HEK293 (cell line): ENCODE measurements around the gene CCDC142.

ENCODE experiments used
- CTCF ChIA-PET: fragments of 350-600 bp; formaldehyde crosslinking; extraction: SDS; loops from one replicate; lab custom pipeline; 2021; ENCODE audit warnings: antibody characterized with exemption; lab: Yijun Ruan, JAX
- POLR2A ChIA-PET: fragments of 300-600 bp; formaldehyde crosslinking; extraction: SDS; loops from one replicate; lab custom pipeline; 2020; ENCODE audit warnings: antibody characterized with exemption, inconsistent platforms; lab: Yijun Ruan, JAX
- H3K27ac ChIP-seq: fragments of 200-500 bp; sonication (Bioruptor generic); 2 replicates; pipeline ENCODE4 v1.5.1; 2014; ENCODE audit warnings: low read depth, low read length, control low read depth, inconsistent platforms; ENCODE audit errors: extremely low read depth
- H3K36me3 ChIP-seq, 2 experiments: fragments of 200-500 bp in 1 of 2; sonication (Bioruptor generic) in 1 of 2; 1 replicate in 1 of 2; 2 replicates in 1 of 2; pipeline ENCODE4 v1.5.1; 2014 to 2017; ENCODE audit warnings: inconsistent platforms in 2 of 2, low read length in 2 of 2; ENCODE audit not compliant: control insufficient read depth in 2 of 2, insufficient read depth in 1 of 2
- H3K4me1 ChIP-seq: fragments of 200-500 bp; sonication (Bioruptor generic); 2 replicates; pipeline ENCODE4 v1.5.1; 2014; ENCODE audit warnings: mild to moderate bottlenecking, low read length, inconsistent platforms; ENCODE audit not compliant: control insufficient read depth, insufficient read depth
- H3K4me3 ChIP-seq: 2 replicates; pipeline ENCODE4 v1.5.1; 2011; ENCODE audit warnings: low read depth, mild to moderate bottlenecking, control low read depth, low read length, moderate library complexity
- H3K9me3 ChIP-seq: fragments of 200-500 bp; sonication (Bioruptor generic); 2 replicates; pipeline ENCODE4 v1.5.1; 2014; ENCODE audit warnings: low read depth, low read length, inconsistent platforms; ENCODE audit not compliant: control insufficient read depth, insufficient read depth
- EGR2 ChIP-seq: fragments of 450-650 bp; formaldehyde crosslinking; IDR thresholded peaks from 2 replicates; pipeline ENCODE4 v1.5.1; 2016; ENCODE audit warnings: low read depth, missing biosample characterization, missing genetic modification characterization
- GFI1B ChIP-seq: fragments of 450-650 bp; formaldehyde crosslinking; IDR thresholded peaks from 2 replicates; pipeline ENCODE4 v1.5.1; 2016; ENCODE audit warnings: missing biosample characterization, missing genetic modification characterization
- SCRT1 ChIP-seq: fragments of 450-650 bp; formaldehyde crosslinking; IDR thresholded peaks from 2 replicates; pipeline ENCODE4 v1.5.1; 2016; ENCODE audit warnings: missing biosample characterization, missing genetic modification characterization, borderline replicate concordance
- SCRT2 ChIP-seq: fragments of 450-650 bp; formaldehyde crosslinking; IDR thresholded peaks from 2 replicates; pipeline ENCODE4 v1.5.1; 2016; ENCODE audit warnings: missing biosample characterization, missing genetic modification characterization
- SP7 ChIP-seq: fragments of 450-650 bp; formaldehyde crosslinking; IDR thresholded peaks from 2 replicates; pipeline ENCODE4 v1.5.1; 2016; ENCODE audit warnings: missing biosample characterization, missing genetic modification characterization
- ZFHX2 ChIP-seq: fragments of 450-650 bp; formaldehyde crosslinking; conservative IDR thresholded peaks from 2 replicates; pipeline ENCODE4 v1.5.1; 2016; ENCODE audit warnings: missing biosample characterization, missing genetic modification characterization
- ZFP69B ChIP-seq: fragments of 450-650 bp; formaldehyde crosslinking; IDR thresholded peaks from 2 replicates; pipeline ENCODE4 v1.5.1; 2016; ENCODE audit warnings: missing biosample characterization, missing genetic modification characterization
- ZNF626 ChIP-seq: fragments of 450-650 bp; sonication (Bioruptor Pico); formaldehyde crosslinking; IDR thresholded peaks from 2 replicates; pipeline ENCODE4 v1.5.1; 2018; ENCODE audit warnings: missing biosample characterization, missing genetic modification characterization, inconsistent platforms
- ZNF639 ChIP-seq: fragments of 450-650 bp; formaldehyde crosslinking; IDR thresholded peaks from 2 replicates; pipeline ENCODE4 v1.5.1; 2016; ENCODE audit warnings: missing biosample characterization, missing genetic modification characterization
- ZNF701 ChIP-seq: fragments of 450-650 bp; formaldehyde crosslinking; IDR thresholded peaks from 2 replicates; pipeline ENCODE4 v1.5.1; 2016; ENCODE audit warnings: missing biosample characterization, missing genetic modification characterization
- ZNF776 ChIP-seq: fragments of 450-650 bp; formaldehyde crosslinking; IDR thresholded peaks from 2 replicates; pipeline ENCODE4 v1.5.0; 2017; ENCODE audit warnings: missing biosample characterization, missing genetic modification characterization, borderline replicate concordance
- ZNF785 ChIP-seq: fragments of 450-650 bp; formaldehyde crosslinking; IDR thresholded peaks from 2 replicates; pipeline ENCODE4 v1.5.1; 2016; ENCODE audit warnings: missing biosample characterization, missing genetic modification characterization
- TF ChIP-seq, protein P1 (sequence below): fragments of 450-650 bp; formaldehyde crosslinking; IDR thresholded peaks from 2 replicates; pipeline ENCODE4 v1.5.1; 2016; ENCODE audit warnings: missing biosample characterization, missing genetic modification characterization, borderline replicate concordance
- TF ChIP-seq, protein P2 (sequence below): fragments of 450-650 bp; formaldehyde crosslinking; IDR thresholded peaks from 2 replicates; pipeline ENCODE4 v1.5.1; 2016; ENCODE audit warnings: missing biosample characterization, missing genetic modification characterization, low read depth

Gene CCDC142

DNA sequence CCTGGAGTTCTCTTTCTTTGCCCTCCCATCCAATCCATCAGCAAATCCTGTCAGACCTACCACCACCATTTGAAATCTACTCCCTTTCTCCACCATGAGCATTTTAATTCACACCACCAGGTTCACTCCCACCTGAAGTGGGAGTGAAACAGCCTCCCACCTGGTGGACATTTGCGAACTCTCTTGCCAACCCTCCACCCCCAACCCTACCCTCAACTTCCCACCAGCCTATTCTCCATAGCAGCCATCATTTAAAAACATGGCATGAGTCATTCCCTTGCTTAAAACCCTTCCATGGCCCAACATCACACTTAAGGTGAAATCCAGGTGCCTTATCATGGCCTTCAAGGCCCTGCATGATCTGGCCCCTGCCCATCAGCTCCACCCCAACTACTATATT, 44.5 kb downstream of the CCDC142 start:
- Histone ChIP-seq H3K4me1 (no peaks in the 10 kb centered on the region; the same call in 1 of the 2 replicates), H3K36me3 (peaks cover 0 to 42% of the 10 kb centered on the region in 2 experiments; a peak in 2 of 3 replicates), H3K4me3 (no peak overlapping the region), H3K27ac (no peak overlapping the region), H3K9me3 (no peaks in the 10 kb centered on the region)
- ChIA-PET CTCF (interaction anchor here (0.6 to 2.5 kb wide), 2 partner anchors 12 to 36 kb away, joined by 3 to 6 read pairs; no protein-coding TSS in a partner anchor), POLR2A (interaction anchor here (0.9 kb wide), 1 partner anchor 17 kb away, joined by 3 read pairs; the partner anchor contains the start of gene INO80B)
- TF ChIP-seq ZFHX2 (peak; percentile 81), ZNF785 (tag by site-specific recombination) (no peak), GFI1B (tag by site-specific recombination) (no peak), ZNF701 (tag by site-specific recombination) (no peak), EGR2 (peak; percentile 88), ZNF626 (no peak), ZFP69B (tag by site-specific recombination) (no peak), SCRT1 (tag by site-specific recombination) (no peak), SP7 (tag by site-specific recombination) (no peak), ZNF639 (no peak)
- TF ChIP-seq, protein P1, sequence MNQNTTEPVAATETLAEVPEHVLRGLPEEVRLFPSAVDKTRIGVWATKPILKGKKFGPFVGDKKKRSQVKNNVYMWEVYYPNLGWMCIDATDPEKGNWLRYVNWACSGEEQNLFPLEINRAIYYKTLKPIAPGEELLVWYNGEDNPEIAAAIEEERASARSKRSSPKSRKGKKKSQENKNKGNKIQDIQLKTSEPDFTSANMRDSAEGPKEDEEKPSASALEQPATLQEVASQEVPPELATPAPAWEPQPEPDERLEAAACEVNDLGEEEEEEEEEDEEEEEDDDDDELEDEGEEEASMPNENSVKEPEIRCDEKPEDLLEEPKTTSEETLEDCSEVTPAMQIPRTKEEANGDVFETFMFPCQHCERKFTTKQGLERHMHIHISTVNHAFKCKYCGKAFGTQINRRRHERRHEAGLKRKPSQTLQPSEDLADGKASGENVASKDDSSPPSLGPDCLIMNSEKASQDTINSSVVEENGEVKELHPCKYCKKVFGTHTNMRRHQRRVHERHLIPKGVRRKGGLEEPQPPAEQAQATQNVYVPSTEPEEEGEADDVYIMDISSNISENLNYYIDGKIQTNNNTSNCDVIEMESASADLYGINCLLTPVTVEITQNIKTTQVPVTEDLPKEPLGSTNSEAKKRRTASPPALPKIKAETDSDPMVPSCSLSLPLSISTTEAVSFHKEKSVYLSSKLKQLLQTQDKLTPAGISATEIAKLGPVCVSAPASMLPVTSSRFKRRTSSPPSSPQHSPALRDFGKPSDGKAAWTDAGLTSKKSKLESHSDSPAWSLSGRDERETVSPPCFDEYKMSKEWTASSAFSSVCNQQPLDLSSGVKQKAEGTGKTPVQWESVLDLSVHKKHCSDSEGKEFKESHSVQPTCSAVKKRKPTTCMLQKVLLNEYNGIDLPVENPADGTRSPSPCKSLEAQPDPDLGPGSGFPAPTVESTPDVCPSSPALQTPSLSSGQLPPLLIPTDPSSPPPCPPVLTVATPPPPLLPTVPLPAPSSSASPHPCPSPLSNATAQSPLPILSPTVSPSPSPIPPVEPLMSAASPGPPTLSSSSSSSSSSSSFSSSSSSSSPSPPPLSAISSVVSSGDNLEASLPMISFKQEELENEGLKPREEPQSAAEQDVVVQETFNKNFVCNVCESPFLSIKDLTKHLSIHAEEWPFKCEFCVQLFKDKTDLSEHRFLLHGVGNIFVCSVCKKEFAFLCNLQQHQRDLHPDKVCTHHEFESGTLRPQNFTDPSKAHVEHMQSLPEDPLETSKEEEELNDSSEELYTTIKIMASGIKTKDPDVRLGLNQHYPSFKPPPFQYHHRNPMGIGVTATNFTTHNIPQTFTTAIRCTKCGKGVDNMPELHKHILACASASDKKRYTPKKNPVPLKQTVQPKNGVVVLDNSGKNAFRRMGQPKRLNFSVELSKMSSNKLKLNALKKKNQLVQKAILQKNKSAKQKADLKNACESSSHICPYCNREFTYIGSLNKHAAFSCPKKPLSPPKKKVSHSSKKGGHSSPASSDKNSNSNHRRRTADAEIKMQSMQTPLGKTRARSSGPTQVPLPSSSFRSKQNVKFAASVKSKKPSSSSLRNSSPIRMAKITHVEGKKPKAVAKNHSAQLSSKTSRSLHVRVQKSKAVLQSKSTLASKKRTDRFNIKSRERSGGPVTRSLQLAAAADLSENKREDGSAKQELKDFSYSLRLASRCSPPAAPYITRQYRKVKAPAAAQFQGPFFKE: no peak
- TF ChIP-seq, protein P2, sequence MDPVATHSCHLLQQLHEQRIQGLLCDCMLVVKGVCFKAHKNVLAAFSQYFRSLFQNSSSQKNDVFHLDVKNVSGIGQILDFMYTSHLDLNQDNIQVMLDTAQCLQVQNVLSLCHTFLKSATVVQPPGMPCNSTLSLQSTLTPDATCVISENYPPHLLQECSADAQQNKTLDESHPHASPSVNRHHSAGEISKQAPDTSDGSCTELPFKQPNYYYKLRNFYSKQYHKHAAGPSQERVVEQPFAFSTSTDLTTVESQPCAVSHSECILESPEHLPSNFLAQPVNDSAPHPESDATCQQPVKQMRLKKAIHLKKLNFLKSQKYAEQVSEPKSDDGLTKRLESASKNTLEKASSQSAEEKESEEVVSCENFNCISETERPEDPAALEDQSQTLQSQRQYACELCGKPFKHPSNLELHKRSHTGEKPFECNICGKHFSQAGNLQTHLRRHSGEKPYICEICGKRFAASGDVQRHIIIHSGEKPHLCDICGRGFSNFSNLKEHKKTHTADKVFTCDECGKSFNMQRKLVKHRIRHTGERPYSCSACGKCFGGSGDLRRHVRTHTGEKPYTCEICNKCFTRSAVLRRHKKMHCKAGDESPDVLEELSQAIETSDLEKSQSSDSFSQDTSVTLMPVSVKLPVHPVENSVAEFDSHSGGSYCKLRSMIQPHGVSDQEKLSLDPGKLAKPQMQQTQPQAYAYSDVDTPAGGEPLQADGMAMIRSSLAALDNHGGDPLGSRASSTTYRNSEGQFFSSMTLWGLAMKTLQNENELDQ (tag by site-specific recombination): no peak

GRCh38 chr2:74436848-74437695, 45.7 kb downstream of the CCDC142 start:
- no peak overlapping the region for H3K4me3 ChIP-seq
- no peak overlapping the region for H3K27ac ChIP-seq
- no peaks in the 10 kb centered on the region for H3K9me3 ChIP-seq
- ChIA-PET POLR2A (no interaction called here), CTCF (no interaction called here)
- no peaks in the 10 kb centered on the region; the same call in 1 of the 2 replicates for H3K4me1 ChIP-seq
- H3K36me3 ChIP-seq: peaks cover 0 to 49% of the 10 kb centered on the region in 2 experiments; a peak in 2 of 3 replicates
- no peak for TF ChIP-seq ZNF776 (tag by site-specific recombination)
- TF ChIP-seq ZFHX2: 0 out of 2 replicates have a peak, but pooled peaks have one; percentile 11
- TF ChIP-seq SCRT2 (tag by site-specific recombination): 0 out of 2 replicates have a peak, but pooled peaks have one; percentile 17
